ENCODE measurements around the gene ATXN1.
A peak's percentile ranks its signal among the peaks of the same experiment; 100 is the strongest.

Gene ATXN1

DNA sequence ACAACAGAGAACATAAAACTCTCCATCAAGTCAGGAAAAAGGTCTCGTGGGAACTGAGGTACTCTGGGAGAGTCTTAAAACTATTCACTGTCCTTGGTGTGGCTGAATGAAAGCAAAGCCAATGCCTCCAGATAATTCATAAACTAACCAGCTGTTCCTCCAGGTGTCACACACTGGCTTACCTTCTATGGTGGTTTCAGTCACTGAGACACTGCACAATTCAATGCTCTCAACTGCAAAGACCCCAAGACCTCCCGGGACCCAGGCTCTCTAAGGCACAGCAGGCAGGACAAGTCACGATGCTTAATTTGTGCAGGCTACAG, 422.0 kb downstream of the ATXN1 start:
- DNase-seq, result no peak

DNA sequence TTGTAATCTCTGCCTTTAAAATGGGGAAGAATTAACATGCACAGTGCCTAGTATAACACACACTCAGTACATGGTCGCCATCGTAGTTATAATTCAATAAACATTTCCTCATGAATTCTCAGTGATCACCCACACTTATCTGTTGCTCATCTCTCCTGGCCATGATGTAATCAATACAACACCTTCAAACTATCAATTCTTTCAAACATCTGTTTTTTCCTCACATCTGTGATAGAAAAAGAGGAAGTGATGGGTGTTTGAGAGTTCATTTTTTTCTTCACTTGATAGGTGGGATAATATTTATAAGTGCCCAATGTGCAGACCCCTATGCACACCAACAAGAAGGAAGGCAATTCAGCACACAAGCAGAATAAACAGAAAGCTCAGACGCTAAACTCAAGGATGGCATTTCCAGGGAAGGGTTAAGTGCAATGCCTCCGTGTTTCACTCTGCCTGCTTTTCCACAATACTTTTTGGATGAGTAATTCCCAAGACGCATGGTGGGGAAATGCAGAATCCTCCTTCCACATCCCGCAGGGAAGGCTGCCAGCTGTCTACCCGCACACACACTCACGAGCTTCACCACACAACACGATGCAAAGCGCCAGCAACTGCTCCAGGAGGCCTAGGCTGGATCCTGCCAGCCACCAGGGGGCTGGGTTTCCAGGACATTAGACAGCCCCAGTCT, 422.5 kb downstream of the ATXN1 start:
- peak in 1 of 2 experiments; percentile 17 for DNase-seq

DNA sequence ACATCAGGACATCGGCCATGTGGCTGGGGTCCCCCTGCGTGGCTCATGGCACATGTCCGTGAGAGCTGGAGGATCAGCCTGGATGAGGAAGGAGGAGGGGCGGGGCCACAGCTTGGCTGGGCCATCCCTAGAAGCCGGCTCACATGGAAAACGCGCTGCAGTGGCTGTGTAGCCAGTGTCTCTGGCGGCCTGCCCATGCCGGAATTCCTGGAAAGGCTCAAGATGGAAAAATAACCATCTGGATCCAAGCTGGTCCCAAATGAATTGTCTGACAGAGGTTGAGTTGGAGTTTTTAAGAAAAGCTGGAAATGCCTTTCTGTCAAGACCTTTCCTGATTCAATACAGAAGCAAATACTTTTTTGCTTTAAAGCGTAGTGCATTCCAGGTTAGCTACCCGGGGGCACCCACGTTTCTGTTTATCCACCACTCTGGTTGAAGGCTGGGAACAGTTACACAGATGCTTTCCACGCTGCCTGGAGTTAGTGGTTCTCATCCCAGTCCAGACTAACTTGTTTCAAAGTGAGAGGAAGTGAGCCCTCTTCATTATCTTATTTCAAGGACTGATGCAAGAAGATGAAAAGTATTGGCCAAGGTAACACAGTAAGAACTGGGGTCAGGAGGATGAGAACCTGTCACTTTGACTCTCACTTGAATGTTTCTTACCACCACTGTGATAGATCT, 423.8 kb downstream of the ATXN1 start:
- DNase-seq, result no peak

DNA sequence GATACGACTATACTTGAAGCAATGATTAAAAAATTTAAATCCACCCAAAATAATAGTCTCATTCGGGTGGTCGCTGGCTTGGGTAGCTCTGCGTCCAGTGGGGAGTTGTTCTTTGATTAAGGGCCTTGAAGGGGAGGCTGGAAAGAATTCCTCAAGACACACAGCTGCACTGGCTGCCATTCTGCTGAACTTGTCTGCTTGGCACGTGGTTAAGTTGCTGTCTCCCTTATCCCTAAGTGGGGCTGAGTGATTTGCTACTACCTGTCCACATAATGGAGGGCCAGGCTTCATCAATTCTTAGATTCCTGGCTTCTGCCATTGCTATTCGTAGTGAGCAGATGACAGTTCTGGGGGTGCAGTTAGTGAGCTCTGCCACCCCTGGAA, 424.4 kb downstream of the ATXN1 start:
- DNase-seq, result no peak

DNA sequence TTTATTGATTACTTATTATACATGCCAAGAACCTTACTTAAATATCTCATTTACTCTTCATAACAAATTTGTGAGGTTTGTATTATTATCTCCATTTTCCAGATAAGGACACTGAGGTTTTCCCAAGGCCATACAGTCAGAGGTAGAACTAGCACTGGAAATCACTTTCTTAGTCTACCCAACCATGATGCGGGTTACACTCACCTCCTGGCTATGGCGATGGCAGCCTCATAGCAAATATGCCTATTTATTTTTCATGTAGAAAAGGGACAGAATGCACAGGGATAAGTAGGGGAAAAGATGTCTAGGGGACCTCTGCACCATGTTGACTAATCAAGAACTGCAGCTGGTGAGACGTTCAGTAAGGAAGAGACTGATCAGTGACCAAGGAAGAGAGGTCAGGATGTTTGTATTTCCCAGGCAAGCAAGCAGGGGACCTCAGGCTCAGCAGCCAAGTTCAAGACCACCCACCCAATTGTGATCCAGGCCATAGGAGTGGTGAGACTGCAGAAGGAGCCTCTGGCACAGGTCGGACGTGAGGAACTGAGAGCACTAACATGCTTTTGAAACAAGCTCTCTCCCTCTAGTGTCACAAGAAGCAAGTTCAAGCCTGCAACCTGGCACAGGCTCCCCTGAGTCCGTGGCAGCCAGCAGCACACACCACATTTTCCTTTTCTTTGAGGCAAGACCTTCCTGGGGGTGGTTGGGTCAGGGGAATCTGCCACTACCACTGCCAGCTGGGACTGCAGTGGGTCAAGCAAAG, 425.0 kb downstream of the ATXN1 start:
- DNase-seq, result no peak

DNA sequence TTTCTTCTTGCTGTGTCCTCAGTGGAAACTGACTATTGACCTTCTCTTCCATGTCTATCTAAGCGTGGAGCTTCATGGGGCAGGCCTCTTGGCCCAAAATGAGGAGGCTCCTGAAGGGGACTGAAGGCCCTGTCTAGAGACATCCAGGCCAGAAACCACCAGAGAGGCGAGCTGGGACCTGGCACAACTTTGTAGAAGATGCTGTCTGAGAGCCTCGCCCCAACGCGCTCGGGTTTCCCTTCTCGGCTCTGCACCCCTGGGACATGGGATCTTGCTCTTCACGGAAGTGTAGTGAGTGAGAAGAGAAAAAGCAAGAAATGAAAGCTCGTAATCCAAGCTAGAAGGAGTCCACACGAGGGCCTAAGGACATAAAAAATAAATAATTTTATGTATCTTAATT, 426.1 kb downstream of the ATXN1 start:
- DNase-seq, result no peak

DNA sequence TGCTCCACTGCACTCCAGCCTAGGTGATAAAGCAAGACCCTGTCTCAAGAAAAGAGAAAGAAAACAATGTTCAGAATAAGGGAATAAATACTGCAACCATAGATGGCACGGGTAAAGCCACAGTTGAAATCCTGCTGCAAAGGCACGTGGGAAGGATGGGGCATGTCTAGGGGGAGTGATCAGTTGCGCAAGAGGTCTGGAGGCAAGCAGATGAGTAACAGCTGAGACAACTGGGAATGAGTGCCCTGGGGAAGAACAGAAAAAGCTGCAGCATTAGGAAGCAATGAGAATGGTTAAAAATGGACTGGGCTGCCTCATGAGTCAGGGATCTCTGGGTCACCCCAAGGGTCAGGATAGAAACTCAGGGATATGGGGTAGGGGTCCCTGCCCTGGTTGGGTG, 426.6 kb downstream of the ATXN1 start:
- no peak for DNase-seq

DNA sequence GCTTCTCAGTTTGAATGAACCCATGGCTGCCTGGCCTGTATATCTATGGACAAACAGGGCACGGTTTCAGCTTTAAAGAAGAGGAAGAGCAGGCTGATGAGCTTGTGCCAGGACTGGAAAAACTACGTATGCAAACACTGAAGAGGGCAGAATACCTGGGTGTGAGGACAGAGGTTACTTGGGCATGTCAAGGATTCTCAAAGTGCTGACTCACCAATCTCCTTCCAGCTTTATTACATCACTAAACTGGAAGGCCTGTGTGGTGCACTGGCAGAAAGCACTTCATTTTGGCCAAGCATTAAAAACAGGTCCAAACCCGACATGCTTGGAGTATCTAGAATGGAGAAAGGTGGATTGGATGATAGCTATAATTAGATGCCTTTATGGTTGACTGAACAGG, 427.7 kb downstream of the ATXN1 start:
- no peak for DNase-seq

DNA sequence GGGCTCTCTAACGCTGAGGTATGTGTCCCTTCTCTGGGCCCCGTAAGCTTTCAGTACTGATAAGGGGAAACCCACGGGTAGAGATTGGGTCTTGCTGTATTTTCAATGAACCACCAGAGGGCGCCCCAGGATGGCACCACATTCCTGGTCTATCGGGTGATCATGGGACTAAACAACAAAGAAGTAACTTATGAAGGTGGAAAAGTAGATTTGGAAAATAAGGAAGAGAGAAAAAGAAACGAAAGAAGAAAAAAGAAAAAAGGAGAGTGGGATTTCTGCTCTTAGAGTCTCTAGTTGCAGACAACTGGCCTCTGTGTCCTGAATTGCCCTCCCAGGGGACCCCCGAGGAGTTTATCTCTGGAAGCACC, 429.1 kb downstream of the ATXN1 start:
- DNase-seq, result peak; percentile 50 to 63

DNA sequence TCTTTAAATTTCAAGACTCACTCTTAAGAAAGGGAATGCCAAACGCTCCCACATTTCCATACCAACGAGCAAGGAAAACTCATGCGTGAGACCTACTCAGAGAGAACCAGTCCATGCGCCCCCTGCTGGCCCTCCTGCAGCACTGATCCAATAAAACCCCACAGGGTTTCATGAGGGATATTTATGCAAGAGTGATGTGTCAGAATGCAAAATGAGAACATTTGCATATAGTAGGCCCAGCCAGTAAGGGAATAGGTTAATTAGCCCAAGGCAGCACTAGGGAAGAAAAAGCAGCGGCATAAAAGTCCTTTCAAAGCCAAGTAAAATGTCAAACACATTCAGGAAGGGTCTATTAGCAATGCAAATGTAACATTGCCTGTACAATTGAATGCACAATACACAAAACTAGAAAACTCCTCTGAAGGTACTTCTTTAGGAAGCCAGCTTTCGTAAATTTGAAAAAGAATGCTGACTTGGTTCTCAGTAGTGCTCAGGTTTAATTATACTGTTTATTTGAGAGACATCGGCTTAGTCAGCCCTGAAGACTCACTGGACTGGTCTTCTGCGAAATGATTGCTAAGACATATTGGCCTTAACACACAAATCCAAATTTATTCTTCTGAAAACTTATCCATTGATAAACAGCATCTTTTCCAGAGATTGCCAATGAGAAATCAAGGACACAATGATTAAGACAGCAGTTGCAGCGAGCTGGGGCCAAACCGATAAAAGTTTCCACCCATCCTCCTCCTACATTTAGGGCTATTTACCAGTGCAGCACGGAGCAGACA, 429.7 kb downstream of the ATXN1 start:
- DNase-seq, result peak in 1 of 2 experiments; percentile 25

DNA sequence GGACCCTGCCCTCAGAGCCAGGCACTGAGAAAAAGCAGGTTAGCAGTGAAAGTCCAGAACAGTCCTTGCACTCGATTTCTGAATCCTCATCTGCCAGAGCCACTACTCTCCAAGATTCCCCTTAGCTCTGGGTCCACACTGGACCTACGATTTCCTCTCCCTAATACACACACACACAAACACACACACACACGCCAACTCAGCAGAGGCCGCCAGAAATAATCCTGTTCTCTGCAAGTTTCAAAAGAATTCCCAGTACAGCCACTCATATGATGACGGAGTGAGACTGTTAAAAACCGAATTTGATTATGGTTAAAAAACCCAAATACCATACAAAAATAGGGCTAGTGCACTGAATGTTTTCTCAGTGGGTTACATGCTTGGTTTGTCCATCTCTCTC, 432.0 kb downstream of the ATXN1 start:
- DNase-seq, result no peak

DNA sequence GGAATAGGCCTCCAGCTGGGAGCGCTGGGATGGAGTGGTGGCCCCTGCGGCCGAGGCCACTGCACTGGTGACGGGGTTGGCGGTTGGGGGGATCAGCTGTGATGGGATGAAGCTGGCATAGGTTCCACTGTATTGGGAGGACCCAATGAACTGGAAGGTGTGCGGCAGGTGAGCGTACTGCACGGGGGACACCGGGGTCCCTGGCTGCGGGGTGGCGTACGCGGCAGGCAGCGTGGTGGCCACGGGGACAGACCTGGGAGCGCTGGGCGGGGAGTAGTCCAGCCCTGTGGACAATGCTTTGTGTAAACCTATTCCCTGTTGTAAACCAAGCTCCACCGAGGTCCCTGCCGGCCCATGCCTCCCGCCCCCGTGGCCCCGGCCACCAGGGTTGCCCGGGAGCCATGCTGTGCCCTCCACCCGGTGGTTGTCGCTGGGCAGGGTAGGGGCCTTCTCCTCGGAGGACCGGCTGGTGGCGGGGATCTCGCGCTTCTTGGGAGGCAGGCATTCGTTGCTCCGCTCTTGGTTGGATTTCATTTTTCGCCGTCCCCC, 433.4 kb downstream of the ATXN1 start:
- DNase-seq, result no peak

DNA sequence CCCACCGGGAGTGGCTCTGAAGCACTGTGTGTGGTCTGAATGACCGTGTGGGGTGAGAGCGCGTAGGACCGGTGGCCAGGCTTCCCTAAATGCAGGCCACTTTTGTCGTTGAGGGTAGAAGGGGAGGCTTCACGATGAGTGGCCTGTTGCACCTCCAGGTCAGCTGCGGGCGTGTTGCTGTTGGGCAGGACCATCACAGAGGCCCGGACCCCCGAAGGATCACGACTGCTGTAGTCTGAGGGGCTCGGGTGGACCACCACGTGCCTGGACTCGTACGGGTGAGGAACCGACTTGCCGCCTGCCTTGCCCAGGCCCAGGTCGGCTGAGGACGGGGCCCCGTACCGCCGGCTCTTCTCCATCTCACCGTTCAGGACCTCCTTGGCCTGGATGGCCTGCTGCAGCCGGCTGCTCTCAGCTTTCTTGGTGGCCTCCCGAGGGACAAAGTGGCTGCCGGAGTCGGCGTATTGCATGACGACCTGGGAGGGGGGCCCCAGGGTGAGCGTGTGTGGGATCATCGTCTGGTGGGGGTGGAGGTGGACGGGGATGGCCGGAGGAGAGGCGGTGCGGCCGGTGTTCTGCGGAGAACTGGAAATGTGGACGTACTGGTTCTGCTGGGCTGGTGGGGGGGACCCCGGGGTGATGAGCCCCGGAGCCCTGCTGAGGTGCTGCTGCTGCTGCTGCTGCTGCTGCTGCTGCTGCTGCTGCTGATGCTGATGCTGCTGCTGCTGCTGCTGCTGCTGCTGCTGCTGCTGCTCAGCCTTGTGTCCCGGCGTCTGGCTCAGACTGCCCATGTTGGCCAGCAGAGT, 434.1 kb downstream of the ATXN1 start:
- DNase-seq, result no peak

DNA sequence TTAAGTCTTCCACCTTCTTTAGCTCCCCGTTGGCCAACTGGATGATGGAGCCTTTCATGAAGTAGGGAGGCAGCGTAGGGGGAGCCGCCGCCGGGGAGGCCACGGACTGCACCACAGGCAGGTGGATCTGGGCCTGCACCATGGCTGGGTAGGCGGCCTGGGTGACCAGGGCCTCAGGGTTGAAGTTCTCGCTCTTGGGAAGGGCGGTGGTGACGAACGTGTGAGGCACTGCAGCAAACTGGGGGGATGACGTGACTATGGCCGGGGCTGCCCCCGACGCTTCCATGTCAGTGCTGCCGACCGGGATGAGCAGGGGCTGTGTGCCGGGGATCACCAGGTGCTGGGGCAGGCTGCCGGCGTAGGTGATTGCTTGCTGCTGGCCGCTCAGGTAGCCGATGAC, 434.7 kb downstream of the ATXN1 start:
- no peak for DNase-seq

DNA sequence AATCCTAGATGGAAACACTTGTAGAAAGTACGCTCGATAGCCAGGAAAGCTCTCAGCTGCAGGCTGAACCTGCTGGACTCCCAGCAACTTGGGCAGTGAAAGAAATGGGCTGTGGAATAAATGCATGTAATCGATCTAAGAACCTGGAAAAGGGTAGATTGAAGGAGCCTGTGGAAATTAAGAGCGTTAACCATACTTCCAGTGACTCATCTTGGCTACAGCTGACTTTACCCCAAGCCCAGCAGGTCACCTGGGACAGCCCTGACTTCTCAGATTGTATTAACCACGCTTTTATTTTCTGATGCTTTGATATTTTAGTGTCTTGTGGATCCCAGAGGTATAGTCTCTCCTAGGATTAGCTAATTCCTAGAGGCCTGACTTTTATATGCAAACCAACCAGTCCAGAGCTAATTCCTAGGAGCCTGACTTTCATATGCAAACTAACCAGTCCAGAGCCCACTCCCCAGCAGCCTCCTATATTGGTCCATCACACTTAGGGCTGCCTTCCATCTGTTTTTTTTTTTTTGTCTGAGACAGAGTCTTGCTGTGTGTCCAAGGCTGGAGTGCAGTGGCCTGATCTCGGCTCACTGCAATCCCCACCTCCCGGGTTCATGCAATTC, 436.5 kb downstream of the ATXN1 start:
- DNase-seq, result no peak

DNA sequence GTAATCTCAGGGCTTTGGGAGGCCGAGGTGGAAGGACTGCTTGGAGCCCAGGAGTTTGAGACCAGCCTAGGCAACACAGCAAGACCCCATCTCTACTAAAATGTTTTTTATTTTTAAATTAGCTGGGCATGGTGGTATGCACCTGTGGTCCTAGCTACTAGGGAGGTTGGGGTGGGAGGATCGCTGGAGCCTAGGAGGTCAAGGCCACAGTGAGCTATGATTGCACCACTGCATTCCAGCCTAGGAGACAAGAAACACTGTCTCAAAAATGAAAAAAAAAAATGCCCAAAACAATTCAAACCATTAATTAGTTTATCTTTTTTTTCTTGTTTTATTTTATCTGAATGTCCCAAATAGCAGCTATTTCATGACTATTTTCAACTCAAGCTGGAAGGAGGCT, 437.1 kb downstream of the ATXN1 start:
- DNase-seq, result no peak

DNA sequence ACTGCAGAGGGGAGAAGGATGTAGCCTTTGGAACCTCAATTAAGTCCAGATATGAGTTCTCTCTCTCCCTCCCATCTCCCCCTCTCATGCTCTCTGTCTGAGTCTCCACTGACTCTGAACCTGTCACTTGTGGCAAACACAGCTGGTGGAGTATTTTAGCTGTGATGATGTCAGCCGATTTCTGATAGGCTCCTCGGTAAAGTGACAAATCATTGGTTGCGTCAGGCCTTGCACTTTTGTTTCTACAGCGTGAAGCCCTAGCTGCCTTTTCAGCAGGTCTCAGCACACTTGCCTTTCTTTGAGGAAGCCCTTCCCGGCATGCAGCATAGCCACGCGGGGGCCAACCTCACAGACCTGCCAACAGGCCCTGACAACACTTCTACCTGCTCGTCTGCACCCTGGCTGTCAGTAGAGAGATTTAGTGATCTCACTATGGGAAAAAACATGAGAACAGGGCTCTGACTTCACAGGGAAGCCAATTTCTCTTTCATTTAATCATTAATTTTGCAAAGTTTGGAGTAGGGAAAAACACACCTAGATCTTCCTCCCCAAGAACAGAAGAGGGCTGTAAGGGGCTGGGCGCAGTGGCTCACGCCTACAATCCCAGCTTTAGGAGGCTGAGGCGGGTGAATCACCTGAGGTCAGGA, 438.5 kb downstream of the ATXN1 start:
- DNase-seq, result no peak

DNA sequence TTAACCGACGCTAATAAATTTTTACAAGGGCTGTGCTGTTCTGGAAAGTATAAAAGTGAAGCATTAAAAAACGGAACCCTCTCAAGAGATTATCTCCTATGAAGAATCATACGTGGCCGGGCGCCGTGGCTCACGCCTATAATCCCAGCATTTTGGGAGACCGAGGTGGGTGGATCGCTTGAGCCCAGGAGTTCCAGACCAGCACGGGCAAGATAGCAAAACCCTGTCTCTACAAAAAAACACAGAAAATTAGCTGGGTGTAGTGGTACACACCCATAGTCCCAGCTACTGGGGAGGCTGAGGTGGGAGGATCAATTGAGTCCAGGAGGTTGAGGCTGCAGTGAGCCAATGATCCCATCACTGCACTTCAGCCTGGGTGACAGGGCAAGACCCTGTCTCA, 439.4 kb downstream of the ATXN1 start:
- no peak for DNase-seq

DNA sequence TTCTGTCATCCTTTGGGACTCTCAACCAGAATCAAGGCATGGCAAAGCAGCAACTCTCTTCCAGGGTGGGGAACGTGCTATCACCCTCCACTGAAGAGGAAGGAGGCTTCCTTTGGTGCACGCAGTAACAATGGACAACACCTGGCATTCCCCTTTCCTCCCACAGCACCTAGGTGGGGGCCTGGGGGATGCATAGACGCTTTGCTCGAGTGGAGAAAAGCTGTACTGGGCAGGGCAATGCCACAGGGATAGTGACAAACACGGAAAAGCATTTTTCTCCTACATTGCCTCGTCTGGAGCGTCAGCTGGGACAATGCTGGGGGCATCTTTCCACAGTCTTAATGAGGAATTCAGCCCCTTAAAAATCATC, 439.9 kb downstream of the ATXN1 start:
- DNase-seq, result no peak

DNA sequence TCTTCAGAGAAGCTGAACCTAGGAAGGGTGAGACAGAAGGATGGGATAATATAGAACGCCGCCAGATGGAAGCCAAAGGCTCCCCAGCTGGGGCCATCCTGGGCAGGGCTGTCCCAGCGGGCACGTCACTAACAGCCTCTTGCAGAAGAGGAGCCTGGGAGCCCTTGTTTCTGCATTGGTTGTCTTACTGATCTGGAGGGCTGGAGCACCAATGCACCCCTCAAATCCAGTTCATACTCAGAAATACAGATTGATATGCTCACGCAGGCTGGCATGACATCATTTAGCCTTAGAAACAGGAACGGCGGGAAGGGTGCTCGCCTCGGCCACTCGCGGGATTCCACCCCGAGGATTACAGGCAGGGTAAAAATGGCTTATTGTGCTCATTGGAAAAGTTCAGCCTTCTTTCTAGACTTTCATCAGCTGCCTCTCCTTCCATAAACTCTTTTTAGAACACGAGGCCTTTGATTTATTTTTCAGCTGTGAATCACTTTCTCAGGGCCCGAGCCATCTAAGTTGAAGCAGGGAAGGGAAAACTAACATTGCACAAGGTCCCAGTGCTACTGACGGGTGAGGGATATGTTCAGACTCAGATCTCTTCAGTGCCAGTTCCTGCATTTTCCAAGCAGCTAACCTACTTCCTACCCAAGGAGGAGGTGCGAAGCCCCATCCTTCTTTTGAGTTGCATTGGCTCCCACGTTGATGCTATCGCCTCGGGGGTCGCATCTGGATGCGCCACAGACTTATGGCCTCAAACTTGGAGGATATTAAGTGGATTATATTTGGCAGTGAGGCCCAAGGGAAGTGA, 440.5 kb downstream of the ATXN1 start:
- no peak for DNase-seq

Measured in NCI-H1930 (cell line).